LNCAP (cell line): Measurements from ENCODE around the gene ABHD14A.

Experiments
- TF ChIP-seq, protein P1 (sequence below): fragments of 450-650 bp; IDR thresholded peaks from 2 replicates; pipeline ENCODE4 v1.5.1; 2017; ENCODE audit warnings: mild to moderate bottlenecking

Gene ABHD14A

DNA sequence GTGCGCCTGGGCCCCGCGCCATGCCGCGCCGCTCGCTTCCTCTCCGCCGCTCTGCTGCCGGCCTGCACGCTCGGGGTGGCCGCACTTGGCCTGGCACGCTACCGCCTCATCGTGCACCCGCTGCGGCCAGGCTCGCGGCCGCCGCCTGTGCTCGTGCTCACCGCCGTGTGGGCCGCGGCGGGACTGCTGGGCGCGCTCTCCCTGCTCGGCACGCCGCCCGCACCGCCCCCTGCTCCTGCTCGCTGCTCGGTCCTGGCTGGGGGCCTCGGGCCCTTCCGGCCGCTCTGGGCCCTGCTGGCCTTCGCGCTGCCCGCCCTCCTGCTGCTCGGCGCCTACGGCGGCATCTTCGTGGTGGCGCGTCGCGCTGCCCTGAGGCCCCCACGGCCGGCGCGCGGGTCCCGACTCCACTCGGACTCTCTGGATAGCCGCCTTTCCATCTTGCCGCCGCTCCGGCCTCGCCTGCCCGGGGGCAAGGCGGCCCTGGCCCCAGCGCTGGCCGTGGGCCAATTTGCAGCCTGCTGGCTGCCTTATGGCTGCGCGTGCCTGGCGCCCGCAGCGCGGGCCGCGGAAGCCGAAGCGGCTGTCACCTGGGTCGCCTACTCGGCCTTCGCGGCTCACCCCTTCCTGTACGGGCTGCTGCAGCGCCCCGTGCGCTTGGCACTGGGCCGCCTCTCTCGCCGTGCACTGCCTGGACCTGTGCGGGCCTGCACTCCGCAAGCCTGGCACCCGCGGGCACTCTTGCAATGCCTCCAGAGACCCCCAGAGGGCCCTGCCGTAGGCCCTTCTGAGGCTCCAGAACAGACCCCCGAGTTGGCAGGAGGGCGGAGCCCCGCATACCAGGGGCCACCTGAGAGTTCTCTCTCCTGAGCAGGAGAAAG, 18.7 kb upstream of the ABHD14A start:
- TF ChIP-seq, protein P1, sequence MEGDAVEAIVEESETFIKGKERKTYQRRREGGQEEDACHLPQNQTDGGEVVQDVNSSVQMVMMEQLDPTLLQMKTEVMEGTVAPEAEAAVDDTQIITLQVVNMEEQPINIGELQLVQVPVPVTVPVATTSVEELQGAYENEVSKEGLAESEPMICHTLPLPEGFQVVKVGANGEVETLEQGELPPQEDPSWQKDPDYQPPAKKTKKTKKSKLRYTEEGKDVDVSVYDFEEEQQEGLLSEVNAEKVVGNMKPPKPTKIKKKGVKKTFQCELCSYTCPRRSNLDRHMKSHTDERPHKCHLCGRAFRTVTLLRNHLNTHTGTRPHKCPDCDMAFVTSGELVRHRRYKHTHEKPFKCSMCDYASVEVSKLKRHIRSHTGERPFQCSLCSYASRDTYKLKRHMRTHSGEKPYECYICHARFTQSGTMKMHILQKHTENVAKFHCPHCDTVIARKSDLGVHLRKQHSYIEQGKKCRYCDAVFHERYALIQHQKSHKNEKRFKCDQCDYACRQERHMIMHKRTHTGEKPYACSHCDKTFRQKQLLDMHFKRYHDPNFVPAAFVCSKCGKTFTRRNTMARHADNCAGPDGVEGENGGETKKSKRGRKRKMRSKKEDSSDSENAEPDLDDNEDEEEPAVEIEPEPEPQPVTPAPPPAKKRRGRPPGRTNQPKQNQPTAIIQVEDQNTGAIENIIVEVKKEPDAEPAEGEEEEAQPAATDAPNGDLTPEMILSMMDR = no peak

DNA sequence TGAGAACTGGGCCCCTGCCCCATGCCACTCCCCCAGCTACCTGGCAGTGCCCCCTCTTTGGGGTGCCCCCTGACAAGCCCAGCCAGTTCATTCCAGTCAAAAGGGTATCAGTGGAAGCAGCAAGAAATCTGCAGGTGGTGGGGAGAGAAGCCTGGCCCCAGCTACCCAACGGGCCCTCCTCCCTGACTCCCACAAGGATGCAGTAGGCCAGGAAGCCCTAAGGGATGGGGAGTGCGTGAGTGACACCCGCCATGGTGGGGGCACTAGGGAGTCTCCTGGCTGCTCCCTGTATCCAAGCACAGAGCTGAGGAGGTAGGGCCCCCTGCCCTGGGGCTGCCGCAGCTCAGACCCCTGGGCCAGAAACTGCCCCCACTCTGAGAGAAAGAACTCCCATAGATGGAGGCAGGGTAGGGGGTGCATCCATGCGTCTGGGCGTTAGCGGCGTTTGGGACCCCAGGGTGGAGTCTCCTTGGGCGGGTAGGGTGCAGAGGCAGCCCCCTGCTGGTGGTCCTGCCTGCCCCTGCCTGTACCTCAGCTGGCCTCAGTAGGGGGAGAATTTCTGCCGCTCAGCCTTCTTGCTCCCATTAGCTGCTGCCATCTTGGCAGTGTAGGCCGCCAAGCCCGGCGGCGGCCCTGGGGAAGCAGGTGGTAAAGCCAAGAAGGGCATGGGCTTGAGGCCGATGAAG, 17.2 kb upstream of the ABHD14A start:
- TF ChIP-seq, protein P1 = no peak

DNA sequence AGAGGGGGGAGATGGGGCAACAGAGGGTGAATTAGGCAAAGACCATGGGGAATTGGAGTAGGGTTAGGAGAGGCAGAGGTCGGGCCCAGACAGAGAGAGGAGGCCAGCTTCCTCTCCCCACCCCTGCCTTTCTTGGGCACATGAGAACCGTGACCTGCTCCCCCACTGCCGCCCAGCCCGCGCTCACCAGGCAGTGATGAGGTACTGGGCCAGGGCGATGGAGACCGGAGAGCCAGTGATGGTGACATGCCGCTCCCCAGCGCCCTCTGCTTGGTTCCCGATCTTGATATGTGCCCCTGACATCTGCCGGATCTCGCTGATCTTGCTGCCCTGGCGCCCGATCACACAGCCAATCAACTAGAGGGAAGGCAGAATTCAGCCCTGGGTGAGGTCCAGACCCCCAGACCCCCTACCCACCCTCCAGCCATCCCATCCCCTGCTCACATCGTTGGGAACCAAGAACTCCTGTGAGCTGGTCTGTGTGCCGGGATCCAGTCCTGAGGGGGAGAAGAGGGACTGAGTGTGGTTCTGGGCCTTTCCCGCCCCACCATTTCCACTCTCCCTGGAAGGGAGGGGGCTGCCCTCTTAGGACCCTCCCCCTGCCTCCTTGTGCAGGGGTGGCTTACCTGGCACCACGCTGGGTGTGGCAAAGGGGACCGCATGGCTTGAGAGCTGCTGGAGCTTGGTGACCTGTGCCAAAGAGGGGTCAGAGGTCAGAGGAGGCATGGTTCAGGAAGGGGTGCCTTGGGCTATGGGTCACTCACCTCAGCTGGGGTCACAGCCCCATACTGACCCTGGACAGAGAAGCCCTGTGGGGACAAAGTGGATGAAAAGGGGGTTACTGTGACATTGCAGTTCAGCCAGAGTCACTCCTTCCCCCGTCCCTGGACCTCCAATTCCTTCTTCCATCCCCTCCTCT, 16.0 kb upstream of the ABHD14A start:
- TF ChIP-seq, protein P1 = no peak

DNA sequence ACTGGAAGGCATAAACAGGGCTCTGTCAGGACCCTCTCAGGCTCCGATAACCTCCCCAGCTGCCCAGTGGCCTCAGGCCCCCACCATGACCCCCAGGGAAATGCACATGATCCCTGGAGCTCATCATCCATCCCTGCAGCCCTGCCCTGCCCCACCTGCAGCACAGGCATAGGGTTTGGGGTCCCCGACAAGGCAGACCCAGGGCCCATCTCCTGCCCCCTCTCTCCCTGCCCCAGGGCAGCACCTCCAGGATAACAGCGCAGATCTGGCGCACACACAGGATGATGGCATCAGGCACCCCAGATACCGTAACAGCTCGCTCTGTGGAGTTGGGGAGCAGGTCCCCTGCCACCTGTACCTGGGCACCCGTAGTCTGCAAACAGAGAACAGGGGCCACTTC, 15.2 kb upstream of the ABHD14A start:
- TF ChIP-seq, protein P1 = no peak

DNA sequence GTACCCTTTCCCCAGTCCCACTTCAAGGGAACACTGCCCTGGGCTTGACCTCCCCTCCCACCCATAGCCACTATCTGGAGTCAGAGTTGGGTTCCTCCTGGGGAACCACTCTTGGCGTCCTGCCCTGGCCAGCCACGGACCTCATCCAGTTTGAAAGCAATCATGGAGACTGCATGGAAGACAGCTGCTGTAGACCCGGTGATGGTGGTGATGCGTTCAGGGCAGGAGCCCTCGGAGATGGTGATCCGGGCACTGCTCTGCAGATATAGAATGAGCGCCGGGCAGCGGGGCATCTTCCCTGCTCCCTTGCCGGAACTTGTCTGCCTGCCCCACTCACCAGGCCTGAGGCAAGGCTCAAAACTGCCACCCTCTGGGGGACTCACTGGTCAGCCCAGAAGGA, 14.5 kb upstream of the ABHD14A start:
- TF ChIP-seq, protein P1 = no peak

DNA sequence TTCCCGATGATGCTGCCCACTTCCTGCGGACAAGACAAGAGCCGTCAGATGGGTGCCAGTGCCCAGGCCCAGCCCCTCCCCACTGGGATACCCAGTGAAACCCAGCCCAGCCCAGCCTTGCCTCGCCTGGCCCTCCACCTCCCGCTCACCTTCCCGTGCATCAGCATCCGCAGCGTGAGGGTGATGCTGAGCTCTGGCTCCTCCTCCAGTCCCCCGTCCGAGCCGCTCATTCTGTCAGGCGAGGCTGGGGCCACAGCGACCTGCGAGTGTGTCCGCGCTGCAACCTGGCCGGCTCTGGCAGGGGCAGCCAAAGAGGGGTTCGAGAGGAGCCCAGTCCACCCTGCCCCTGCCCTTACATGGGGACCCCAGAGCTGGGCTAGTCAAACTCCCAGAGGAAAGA, 13.9 kb upstream of the ABHD14A start:
- TF ChIP-seq, protein P1 = no peak
